Common myeloid progenitor, CD34-positive (primary cell): Measurements from ENCODE around the gene HOXC12.
A peak's percentile ranks its signal among the peaks of the same experiment; 100 is the strongest.

Experiments
- CTCF ChIA-PET: fragments of 350-600 bp; sonication (Branson Sonifier 250); formaldehyde crosslinking; loops from one replicate; lab custom pipeline; 2021; ENCODE audit warnings: antibody characterized with exemption; lab: Charles Lee
- POLR2A ChIA-PET: fragments of 350-600 bp; sonication (Branson Sonifier 250); formaldehyde crosslinking; loops from one replicate; lab custom pipeline; 2021; ENCODE audit warnings: antibody characterized with exemption; lab: Charles Lee
- DNase-seq, 3 donors: peaks; one replicate each; pipeline versions ENCODE4 v3.0.0 to v3.0.0-alpha.2; 2013
- H3K27ac ChIP-seq, 2 experiments: 1 replicate in 1 of 2; 2 replicates in 1 of 2; pipeline ENCODE4 v1.7.0; 2013; ENCODE audit warnings: inconsistent platforms in 2 of 2, low read length in 2 of 2, mild to moderate bottlenecking in 2 of 2, low read depth in 1 of 2, moderate library complexity in 1 of 2; ENCODE audit not compliant: severe bottlenecking in 2 of 2, insufficient read depth in 1 of 2, poor library complexity in 1 of 2
- H3K27me3 ChIP-seq, 5 experiments: replicated peaks in 2 of 5; 1 replicate in 3 of 5; 2 replicates in 2 of 5; pipeline versions ENCODE4 v1.6.1 to v1.7.0; 2013; ENCODE audit warnings: low read length in 4 of 5, mild to moderate bottlenecking in 2 of 5, moderate library complexity in 2 of 5, inconsistent platforms in 1 of 5; ENCODE audit not compliant: insufficient read depth in 5 of 5, control insufficient read depth in 4 of 5
- H3K36me3 ChIP-seq, 4 experiments: 1 replicate in 2 of 4; 2 replicates in 2 of 4; pipeline versions ENCODE4 v1.6.1 to v1.7.0; 2013; ENCODE audit warnings: low read length in 3 of 4, control low read depth in 1 of 4, mild to moderate bottlenecking in 1 of 4; ENCODE audit not compliant: control insufficient read depth in 4 of 4, insufficient read depth in 4 of 4
- H3K4me1 ChIP-seq, 4 experiments: 1 replicate in 3 of 4; 2 replicates in 1 of 4; pipeline versions ENCODE4 v1.6.1 to v1.7.1; 2013; ENCODE audit warnings: low read length in 3 of 4, mild to moderate bottlenecking in 3 of 4, control low read depth in 1 of 4, inconsistent platforms in 1 of 4, moderate library complexity in 1 of 4; ENCODE audit not compliant: control insufficient read depth in 4 of 4, insufficient read depth in 4 of 4; ENCODE audit errors: control extremely low read depth in 1 of 4
- H3K4me3 ChIP-seq, 7 experiments: 1 replicate in 4 of 7; 2 replicates in 3 of 7; pipeline versions ENCODE4 v1.5.1 to v1.7.0; 2013; ENCODE audit warnings: mild to moderate bottlenecking in 7 of 7, low read length in 6 of 7, moderate library complexity in 6 of 7, inconsistent platforms in 2 of 7, low read depth in 2 of 7, control low read depth in 1 of 7; ENCODE audit not compliant: insufficient read depth in 4 of 7, control insufficient read depth in 1 of 7; ENCODE audit errors: extremely low read depth in 1 of 7
- H3K9me3 ChIP-seq, 5 experiments: 1 replicate in 4 of 5; 2 replicates in 1 of 5; pipeline versions ENCODE4 v1.6.1 to v1.7.1; 2013; ENCODE audit warnings: low read length in 4 of 5, mild to moderate bottlenecking in 2 of 5, inconsistent platforms in 1 of 5, low read depth in 1 of 5, moderate library complexity in 1 of 5; ENCODE audit not compliant: control insufficient read depth in 4 of 5, insufficient read depth in 2 of 5; ENCODE audit errors: control extremely low read depth in 1 of 5
- WGBS: methylation state at CpG from one replicate; pipeline ENCODE4 v1.1.5; 2013; ENCODE audit not compliant: insufficient coverage; 5-methylcytosine and 5-hydroxymethylcytosine counted together

Gene HOXC12

GRCh38 chr12:53982648-53983567, 28.2 kb downstream of the HOXC12 start:
- Histone ChIP-seq H3K27me3 (peaks cover 33 to 99% (median 70%) of the 10 kb centered on the region in 5 experiments), H3K9me3 (peaks cover 0 to 8% (median 0%) of the 10 kb centered on the region in 5 experiments), H3K4me1 (peaks cover 0 to 21% (median 17%) of the 10 kb centered on the region in 4 experiments), H3K36me3 (no peaks in the 10 kb centered on the region), H3K4me3 (no peak overlapping the region), H3K27ac (no peak overlapping the region)
- ChIA-PET CTCF (no interaction called here), POLR2A (no interaction called here)
- no peak for DNase-seq
- WGBS: 14% methylated on average over 17 of the region's 26 CpGs

- peak in 1 of 3 donors; percentile 38 for DNase-seq
- Histone ChIP-seq H3K36me3 (no peaks in the 10 kb centered on the region), H3K4me1 (peaks cover 0 to 21% (median 17%) of the 10 kb centered on the region in 4 experiments), H3K4me3 (no peak overlapping the region), H3K27ac (no peak overlapping the region), H3K9me3 (peaks cover 0 to 8% (median 0%) of the 10 kb centered on the region in 5 experiments), H3K27me3 (peaks cover 37 to 99% (median 70%) of the 10 kb centered on the region in 5 experiments)
- 2% methylated on average over 11 of the region's 17 CpGs for WGBS
- ChIA-PET POLR2A (no interaction called here), CTCF (no interaction called here)
Observed at GRCh38 chr12:53983568-53983949, 28.9 kb downstream of the HOXC12 start.

DNA sequence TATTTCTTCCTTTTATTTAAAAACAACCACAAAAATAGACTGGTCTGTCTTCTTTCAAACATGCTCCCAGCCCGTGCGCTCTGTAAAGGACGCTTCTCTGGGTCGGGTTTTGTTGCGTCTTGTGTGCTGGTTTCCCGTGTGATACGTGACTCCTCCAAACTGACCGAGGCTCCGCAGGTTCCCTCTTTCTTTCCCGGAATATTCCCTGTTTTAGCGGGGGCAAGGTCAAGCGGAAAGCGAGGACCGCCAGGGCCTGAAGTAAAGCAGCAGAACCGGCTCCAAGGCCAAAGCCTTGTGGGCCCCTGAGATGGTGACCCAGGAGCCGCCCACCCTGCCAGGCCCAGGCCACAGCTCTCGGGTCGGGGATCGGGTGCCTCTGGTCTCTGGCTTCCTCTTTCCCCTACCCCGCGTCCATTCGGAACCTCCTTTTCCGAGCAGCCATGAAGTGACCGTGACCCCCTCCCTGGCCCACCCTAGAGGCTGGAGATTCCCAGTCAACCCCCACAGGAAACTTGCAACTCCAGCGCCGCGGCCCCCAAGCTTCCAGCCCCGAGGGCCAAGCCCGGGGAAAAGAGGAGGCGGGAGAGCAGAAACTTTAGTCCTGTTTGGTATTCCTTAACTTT, 29.4 kb downstream of the HOXC12 start:
- H3K27me3 ChIP-seq: peaks cover 40 to 99% (median 72%) of the 10 kb centered on the region in 5 experiments
- peaks cover 0 to 8% (median 0%) of the 10 kb centered on the region in 5 experiments for H3K9me3 ChIP-seq
- peaks cover 0 to 21% (median 18%) of the 10 kb centered on the region in 4 experiments for H3K4me1 ChIP-seq
- H3K4me3 ChIP-seq: no peak overlapping the region
- WGBS: 2% methylated on average over 23 of the region's 30 CpGs
- CTCF ChIA-PET: interaction anchor here (1.3 to 5.6 kb wide), 2 partner anchors 9 to 15 kb away, joined by 3 to 46 read pairs; partner anchors contain the start of gene HOXC9
- POLR2A ChIA-PET: no interaction called here
- H3K27ac ChIP-seq: no peak overlapping the region
- no peaks in the 10 kb centered on the region for H3K36me3 ChIP-seq
- DNase-seq: no peak

GRCh38 chr12:53984901-53985691, 30.4 kb downstream of the HOXC12 start, which contains the start of gene HOXC10:
Gene HOXC10, plus strand, starts transcription at chr12:53985146. Its CDS starts 114 bp downstream, at chr12:53985260.
- POLR2A ChIA-PET: no interaction called here
- DNase-seq: peak; percentile 89 to 90 (median 90)
- Histone ChIP-seq H3K9me3 (peaks cover 0 to 8% (median 0%) of the 10 kb centered on the region in 5 experiments), H3K4me3 (peak within 1 kb of the TSS in 1 of 7 experiments; percentile 32), H3K27me3 (peaks cover 39 to 99% (median 74%) of the 10 kb centered on the region in 5 experiments), H3K27ac (no peak within 1 kb of the TSS), H3K36me3 (no peaks in the 10 kb centered on the region), H3K4me1 (peaks cover 0 to 25% (median 19%) of the 10 kb centered on the region in 4 experiments)
- CTCF ChIA-PET: interaction anchor here (0.7 to 5.6 kb wide), 12 partner anchors 8 to 223 kb away, joined by 3 to 46 read pairs (median 4); partner anchors contain the start of gene HOXC9
- WGBS: 4% methylated on average over 35 of the region's 55 CpGs

DNA sequence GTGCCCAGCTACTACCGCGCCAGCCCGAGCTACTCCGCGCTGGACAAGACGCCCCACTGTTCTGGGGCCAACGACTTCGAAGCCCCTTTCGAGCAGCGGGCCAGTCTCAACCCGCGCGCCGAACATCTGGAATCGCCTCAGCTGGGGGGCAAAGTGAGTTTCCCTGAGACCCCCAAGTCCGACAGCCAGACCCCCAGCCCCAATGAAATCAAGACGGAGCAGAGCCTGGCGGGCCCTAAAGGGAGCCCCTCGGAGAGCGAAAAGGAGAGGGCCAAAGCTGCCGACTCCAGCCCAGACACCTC, 30.9 kb downstream of the HOXC12 start:
- H3K4me3 ChIP-seq: peak overlapping the region in 1 of 7 experiments; percentile 32
- peaks cover 0 to 8% (median 0%) of the 10 kb centered on the region in 5 experiments for H3K9me3 ChIP-seq
- 9% methylated on average over 21 of the region's 21 CpGs for WGBS
- no peak for DNase-seq
- ChIA-PET POLR2A (no interaction called here), CTCF (interaction anchor here (0.7 to 5.6 kb wide), 13 partner anchors 10 to 284 kb away, joined by 3 to 46 read pairs (median 4); partner anchors contain the start of gene HOXC9)
- no peaks in the 10 kb centered on the region for H3K36me3 ChIP-seq
- peaks cover 39 to 99% (median 76%) of the 10 kb centered on the region in 5 experiments for H3K27me3 ChIP-seq
- H3K4me1 ChIP-seq: peaks cover 0 to 25% (median 19%) of the 10 kb centered on the region in 4 experiments
- H3K27ac ChIP-seq: no peak overlapping the region

DNA sequence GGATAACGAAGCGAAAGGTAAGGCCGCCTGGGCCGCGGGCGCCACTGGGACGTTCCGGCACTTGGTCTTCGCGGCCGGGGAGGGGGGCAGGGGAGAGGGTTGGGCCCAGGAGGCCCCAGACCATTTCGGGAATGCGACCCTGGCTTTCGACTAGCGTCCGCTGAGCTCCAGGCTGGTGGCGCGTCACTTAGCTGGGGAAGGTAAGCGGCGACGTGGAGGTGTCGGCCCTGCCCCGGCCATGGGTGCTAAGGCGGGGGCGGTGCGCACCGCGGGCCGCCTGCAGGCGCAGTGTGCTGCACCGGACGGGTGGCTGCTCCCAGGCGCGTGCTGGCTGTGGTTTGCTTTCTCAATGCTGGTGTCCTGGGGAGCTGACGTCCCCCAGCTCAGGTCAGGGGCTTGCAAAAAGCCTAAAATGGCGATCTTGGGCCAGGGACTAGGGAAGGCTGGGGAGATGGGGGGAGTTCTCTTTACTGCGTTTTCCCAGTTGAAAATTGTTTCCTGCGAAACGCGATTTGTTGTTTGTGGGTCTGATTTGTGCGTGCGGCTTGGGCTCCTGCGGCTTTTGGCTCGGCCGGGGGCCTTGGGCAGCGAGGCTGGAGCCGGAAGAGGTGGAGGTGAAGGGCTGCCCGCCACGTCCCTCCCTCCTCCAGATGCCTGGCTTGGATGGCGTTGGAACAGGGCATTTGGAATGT, 31.4 kb downstream of the HOXC12 start:
- H3K36me3 ChIP-seq: no peaks in the 10 kb centered on the region
- no peak overlapping the region for H3K4me3 ChIP-seq
- 2% methylated on average over 29 of the region's 50 CpGs for WGBS
- peaks cover 39 to 99% (median 71%) of the 10 kb centered on the region in 5 experiments for H3K27me3 ChIP-seq
- ChIA-PET POLR2A (interaction anchor here (0.6 kb wide), 1 partner anchor 15 kb away, joined by 3 read pairs; no protein-coding TSS in a partner anchor), CTCF (interaction anchor here (0.7 to 5.6 kb wide), 18 partner anchors 10 to 284 kb away, joined by 3 to 46 read pairs (median 4); partner anchors contain the start of genes HOXC8 and HOXC9)
- no peak overlapping the region for H3K27ac ChIP-seq
- peaks cover 0 to 8% (median 0%) of the 10 kb centered on the region in 5 experiments for H3K9me3 ChIP-seq
- DNase-seq: peak in 1 of 3 donors; percentile 35
- H3K4me1 ChIP-seq: peaks cover 0 to 25% (median 19%) of the 10 kb centered on the region in 4 experiments
